ENCODE results near the gene MYRIP. TPM values are rescaled to one million over a fixed set of nuclear protein-coding genes. Genes with fewer than 3 reads are reported as not detected.

The MYRIP gene
- total and polyA plus RNA-seq, 12 donors = 0.45 to 2.7 (median 1.3) TPM

- no peak for ATAC-seq
- WGBS, 2 donors = 91 to 97% methylated on average over 1 of the region's 1 CpG
- peaks cover 2 to 33% (median 8%) of the 10 kb centered on the region in 9 donors for H3K4me1 ChIP-seq
- DNase-seq = no peak
- peak overlapping the region in 1 of 10 donors; percentile 20 for H3K27ac ChIP-seq
- no peak overlapping the region for H3K4me3 ChIP-seq
- peaks cover 0 to 30% (median 0%) of the 10 kb centered on the region in 9 donors for H3K36me3 ChIP-seq
- H3K27me3 ChIP-seq = no peaks in the 10 kb centered on the region
- intact Hi-C loops (cut with DNase I) = no loop called here
- no peak for TF ChIP-seq CTCF (IDR thresholded peaks at IDR 0.05)
- no peaks in the 10 kb centered on the region for H3K9me3 ChIP-seq
Measured at GRCh38 chr3:40294434-40294833, 485.0 kb downstream of the MYRIP start.

GRCh38 chr3:40298075-40298474 lies 488.7 kb downstream of the MYRIP start:
- no peak for DNase-seq
- TF ChIP-seq CTCF (IDR thresholded peaks at IDR 0.05) = no peak
- H3K36me3 ChIP-seq = peaks cover 0 to 47% (median 4%) of the 10 kb centered on the region in 9 donors
- intact Hi-C loops (cut with DNase I) = no loop called here
- no peak overlapping the region for H3K27ac ChIP-seq
- WGBS, 2 donors = 95 to 97% methylated on average over 2 of the region's 2 CpGs
- peaks cover 0 to 37% (median 10%) of the 10 kb centered on the region in 9 donors for H3K4me1 ChIP-seq
- no peaks in the 10 kb centered on the region for H3K27me3 ChIP-seq
- no peak overlapping the region for H3K4me3 ChIP-seq
- no peak for ATAC-seq
- peaks cover 0 to 6% (median 0%) of the 10 kb centered on the region in 11 donors for H3K9me3 ChIP-seq

GRCh38 chr3:40299130-40299720 lies 489.8 kb downstream of the MYRIP start:
- peaks cover 0 to 43% (median 14%) of the 10 kb centered on the region in 9 donors for H3K4me1 ChIP-seq
- TF ChIP-seq CTCF (IDR thresholded peaks at IDR 0.05) = no peak
- peaks cover 0 to 6% (median 0%) of the 10 kb centered on the region in 11 donors for H3K9me3 ChIP-seq
- H3K27me3 ChIP-seq = no peaks in the 10 kb centered on the region
- ATAC-seq (no peak), DNase-seq (no peak)
- H3K36me3 ChIP-seq = peaks cover 0 to 47% (median 4%) of the 10 kb centered on the region in 9 donors
- intact Hi-C loops (cut with DNase I) = no loop called here
- peak overlapping the region in 8 of 10 donors; percentile 0 to 65 (median 48) for H3K27ac ChIP-seq
- 90 to 91% methylated on average over 5 of the region's 5 CpGs for WGBS, 2 donors
- no peak overlapping the region for H3K4me3 ChIP-seq

- H3K4me3 ChIP-seq = no peak overlapping the region
- peaks cover 0 to 43% (median 14%) of the 10 kb centered on the region in 9 donors for H3K4me1 ChIP-seq
- no peaks in the 10 kb centered on the region for H3K27me3 ChIP-seq
- no peak for TF ChIP-seq CTCF (IDR thresholded peaks at IDR 0.05)
- H3K9me3 ChIP-seq = peaks cover 0 to 6% (median 0%) of the 10 kb centered on the region in 11 donors
- WGBS, 2 donors = 72 to 75% methylated on average over 3 of the region's 3 CpGs
- intact Hi-C loops (cut with DNase I) = no loop called here
- no peak for DNase-seq
- peak; percentile 24 to 88 (median 70) for ATAC-seq
- peaks cover 0 to 47% (median 4%) of the 10 kb centered on the region in 9 donors for H3K36me3 ChIP-seq
- H3K27ac ChIP-seq = peak overlapping the region in 8 of 10 donors; percentile 0 to 65 (median 48)
Measured at GRCh38 chr3:40299721-40300335, 490.4 kb downstream of the MYRIP start.

Data from heart right ventricle (tissue), 16 donors.